ENCODE measurements around the gene MYOG. TPM values are rescaled to one million over a fixed set of nuclear protein-coding genes. Genes with fewer than 3 reads are reported as not detected.

The MYOG gene
- total RNA-seq, 4 donors from 2014 or later: not detected

DNA sequence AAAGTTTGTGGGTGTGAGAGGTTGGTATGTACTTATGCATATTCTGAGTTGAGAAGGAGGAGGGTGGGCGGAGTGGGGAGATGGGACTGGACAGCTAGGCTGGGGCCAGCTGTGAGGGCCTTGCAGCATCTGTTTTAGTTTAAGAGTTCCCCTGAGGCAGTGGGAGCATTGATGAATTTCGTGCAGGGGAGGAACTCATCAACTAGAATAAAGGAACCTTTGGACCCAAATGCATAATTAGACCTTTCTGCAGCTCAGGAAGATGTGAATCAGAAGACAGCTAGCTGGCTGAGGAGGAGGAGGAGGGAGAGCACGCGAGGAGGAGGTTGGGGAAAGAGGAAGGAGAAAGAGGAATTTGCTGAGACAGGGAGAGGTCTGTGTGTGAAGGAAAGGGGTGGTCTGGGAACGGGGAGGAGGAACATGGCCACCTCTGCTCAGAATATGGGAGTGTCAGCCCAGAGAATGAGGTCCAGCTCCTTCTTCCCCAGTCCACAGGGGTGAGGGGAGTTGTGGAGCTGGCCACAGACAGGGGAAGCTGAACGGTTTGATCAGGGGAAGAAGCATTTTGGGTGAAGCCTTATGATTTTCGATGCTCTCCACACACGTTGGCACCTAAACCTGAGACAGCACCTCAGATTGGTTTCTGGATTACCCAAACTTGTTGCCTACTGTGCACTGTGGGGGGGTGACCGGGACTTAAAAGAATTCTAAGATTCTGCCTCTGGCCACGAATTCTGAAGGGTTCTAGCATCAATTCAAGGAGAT lies 27.7 kb downstream of the MYOG start:
- Histone ChIP-seq H3K4me3 (no peak overlapping the region), H3K27ac (no peak overlapping the region), H3K9me3 (no peaks in the 10 kb centered on the region), H3K36me3 (no peaks in the 10 kb centered on the region), H3K4me1 (peaks cover 0 to 8% (median 0%) of the 10 kb centered on the region in 4 donors), H3K27me3 (no peaks in the 10 kb centered on the region)
- TF ChIP-seq CTCF (IDR thresholded peaks at IDR 0.05) (no peak), POLR2AphosphoS5 (IDR thresholded peaks at IDR 0.05) (no peak), POLR2A (IDR thresholded peaks at IDR 0.05) (no peak), EP300 (IDR thresholded peaks at IDR 0.05; ENCODE audit: low read depth) (no peak)
- WGBS, 2 donors (ENCODE audit: low coverage in 1 of 2): 38 to 49% methylated on average over 5 to 10 of the region's 10 CpGs
- no peak for DNase-seq
- intact Hi-C loops (cut with DNase I; ENCODE audit: low total_unique reads) (no loop called here), in situ Hi-C loops (cut with MboI; ENCODE audit: low pct_ligation_motif_present in 1 of 4, low pct_unique_long_range_greater_than_20kb in 1 of 4, low sequenced_read_pairs in 3 of 4) (no loop called here)

GRCh38 chr1:203056516-203056915 lies 29.3 kb downstream of the MYOG start:
- H3K36me3 ChIP-seq: no peaks in the 10 kb centered on the region
- no peak overlapping the region for H3K27ac ChIP-seq
- DNase-seq: no peak
- H3K4me1 ChIP-seq: peaks cover 0 to 8% (median 0%) of the 10 kb centered on the region in 4 donors
- TF ChIP-seq POLR2AphosphoS5 (IDR thresholded peaks at IDR 0.05) (no peak), EP300 (IDR thresholded peaks at IDR 0.05; ENCODE audit: low read depth) (no peak), CTCF (IDR thresholded peaks at IDR 0.05) (no peak), POLR2A (IDR thresholded peaks at IDR 0.05) (no peak)
- 91% methylated on average over 6 of the region's 6 CpGs; no CpG with 5 or more reads in 1 of the 2 donors for WGBS, 2 donors (ENCODE audit: low coverage in 1 of 2)
- H3K9me3 ChIP-seq: no peaks in the 10 kb centered on the region
- intact Hi-C loops (cut with DNase I; ENCODE audit: low total_unique reads) (no loop called here), in situ Hi-C loops (cut with MboI; ENCODE audit: low pct_ligation_motif_present in 1 of 4, low pct_unique_long_range_greater_than_20kb in 1 of 4, low sequenced_read_pairs in 3 of 4) (no loop called here)
- no peak overlapping the region for H3K4me3 ChIP-seq
- no peaks in the 10 kb centered on the region for H3K27me3 ChIP-seq

GRCh38 chr1:203056012-203056411 lies 29.8 kb downstream of the MYOG start:
- no peak overlapping the region for H3K27ac ChIP-seq
- DNase-seq: no peak
- peaks cover 0 to 8% (median 0%) of the 10 kb centered on the region in 4 donors for H3K4me1 ChIP-seq
- no peaks in the 10 kb centered on the region for H3K36me3 ChIP-seq
- in situ Hi-C loops (cut with MboI; ENCODE audit: low pct_ligation_motif_present in 1 of 4, low pct_unique_long_range_greater_than_20kb in 1 of 4, low sequenced_read_pairs in 3 of 4): no loop called here
- H3K9me3 ChIP-seq: no peaks in the 10 kb centered on the region
- no peak for TF ChIP-seq EP300 (IDR thresholded peaks at IDR 0.05; ENCODE audit: low read depth)
- TF ChIP-seq POLR2AphosphoS5 (IDR thresholded peaks at IDR 0.05): no peak
- no peak for TF ChIP-seq POLR2A (IDR thresholded peaks at IDR 0.05)
- TF ChIP-seq CTCF (IDR thresholded peaks at IDR 0.05): no peak
- H3K27me3 ChIP-seq: no peaks in the 10 kb centered on the region
- WGBS, 2 donors (ENCODE audit: low coverage in 1 of 2): 90% methylated on average over 7 of the region's 7 CpGs; no CpG with 5 or more reads in 1 of the 2 donors
- intact Hi-C loops (cut with DNase I; ENCODE audit: low total_unique reads): no loop called here
- H3K4me3 ChIP-seq: no peak overlapping the region

GRCh38 chr1:203055161-203055799 lies 30.5 kb downstream of the MYOG start:
- in situ Hi-C loops (cut with MboI; ENCODE audit: low pct_ligation_motif_present in 1 of 4, low pct_unique_long_range_greater_than_20kb in 1 of 4, low sequenced_read_pairs in 3 of 4): no loop called here
- H3K4me3 ChIP-seq: no peak overlapping the region
- 85% methylated on average over 24 of the region's 24 CpGs; no CpG with 5 or more reads in 1 of the 2 donors for WGBS, 2 donors (ENCODE audit: low coverage in 1 of 2)

More at GRCh38 chr1:203055161-203055799, 30.5 kb downstream of the MYOG start:
- DNase-seq: no peak
- no peak overlapping the region for H3K27ac ChIP-seq
- no peaks in the 10 kb centered on the region for H3K27me3 ChIP-seq
- TF ChIP-seq POLR2AphosphoS5 (IDR thresholded peaks at IDR 0.05): no peak
- no peak for TF ChIP-seq CTCF (IDR thresholded peaks at IDR 0.05)
- TF ChIP-seq EP300 (IDR thresholded peaks at IDR 0.05; ENCODE audit: low read depth): no peak
- TF ChIP-seq POLR2A (IDR thresholded peaks at IDR 0.05): no peak
- intact Hi-C loops (cut with DNase I; ENCODE audit: low total_unique reads): no loop called here
- no peaks in the 10 kb centered on the region for H3K36me3 ChIP-seq
- H3K9me3 ChIP-seq: no peaks in the 10 kb centered on the region
- peaks cover 0 to 8% (median 0%) of the 10 kb centered on the region in 4 donors for H3K4me1 ChIP-seq

Measured in transverse colon (tissue), 4 donors.